ENCODE measurements around the gene PRELID3B. TPM values are rescaled to one million over a fixed set of nuclear protein-coding genes. Genes with fewer than 3 reads are reported as not detected.

The PRELID3B gene
- total and polyA plus RNA-seq, 2 of the 13 experiments (the other 11 are each of a cell fraction or from before 2014, with no cell fraction given) = 23.3 to 42.6 TPM

DNA sequence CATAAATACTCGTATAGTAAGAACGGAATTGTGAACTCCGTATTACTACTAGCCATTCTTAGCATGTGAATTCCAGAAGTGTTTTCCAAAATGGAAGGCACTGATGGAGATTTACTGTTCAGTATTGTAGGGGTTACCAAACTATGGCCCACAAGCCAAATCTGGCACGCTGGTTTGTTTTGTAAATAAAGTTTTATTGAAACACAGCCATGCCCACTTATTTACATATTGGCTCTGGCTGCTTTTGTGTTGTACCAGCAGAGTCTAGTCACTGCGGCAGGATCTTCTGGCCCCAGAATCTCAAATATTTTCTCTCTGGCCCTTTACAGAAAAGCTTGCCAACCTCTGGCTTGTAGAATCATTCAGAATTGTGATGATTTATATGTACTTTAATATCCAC is 44.3 kb upstream of the PRELID3B start:
- no peak for ATAC-seq
- intact Hi-C loops (cut with micrococcal nuclease; ENCODE audit: unreplicated experiment) = loop anchor here (10.0 kb wide), 1 partner anchor 122 kb away; no protein-coding TSS in a partner anchor
- H3K4me1 ChIP-seq (ENCODE audit: insufficient read depth, low read length) = no peaks in the 10 kb centered on the region
- ChIA-PET CTCF (ENCODE audit: low intra/inter-chr PET ratio, low total read pairs) (interaction anchor here (1.4 to 3.4 kb wide), 3 partner anchors 121 to 317 kb away, joined by 5 to 20 read pairs (median 15); no protein-coding TSS in a partner anchor), POLR2A (no interaction called here)
- H3K27me3 ChIP-seq (ENCODE audit: control insufficient read depth in 1 of 2, insufficient read depth in 2 of 2, low read length in 2 of 2) = peaks cover 5 to 26% of the 10 kb centered on the region in 2 experiments; a peak in 3 of 5 replicates
- no peak overlapping the region for H3K4me3 ChIP-seq (replicated peaks in 1 of 3; ENCODE audit: insufficient read depth in 1 of 3, low read depth in 2 of 3, low read length in 3 of 3)
- H3K9ac ChIP-seq (ENCODE audit: insufficient read depth, low read depth, low read length) = no peak overlapping the region
- FAIRE-seq = no peak
- no peaks in the 10 kb centered on the region for H4K20me1 ChIP-seq (ENCODE audit: insufficient read depth, low read length)
- H3K27ac ChIP-seq (ENCODE audit: extremely low read length, insufficient read depth, low read length) = no peak overlapping the region
- no peak overlapping the region for H3K4me2 ChIP-seq (ENCODE audit: low read depth, low read length)
- no peaks in the 10 kb centered on the region for H3K36me3 ChIP-seq (replicated peaks in 1 of 2; ENCODE audit: control insufficient read depth in 1 of 2, insufficient read depth in 2 of 2, low read length in 2 of 2)
- TF ChIP-seq NFE2L2 (IDR thresholded peaks at IDR 0.05; ENCODE audit: low read length) = no peak
- TF ChIP-seq, protein P1, sequence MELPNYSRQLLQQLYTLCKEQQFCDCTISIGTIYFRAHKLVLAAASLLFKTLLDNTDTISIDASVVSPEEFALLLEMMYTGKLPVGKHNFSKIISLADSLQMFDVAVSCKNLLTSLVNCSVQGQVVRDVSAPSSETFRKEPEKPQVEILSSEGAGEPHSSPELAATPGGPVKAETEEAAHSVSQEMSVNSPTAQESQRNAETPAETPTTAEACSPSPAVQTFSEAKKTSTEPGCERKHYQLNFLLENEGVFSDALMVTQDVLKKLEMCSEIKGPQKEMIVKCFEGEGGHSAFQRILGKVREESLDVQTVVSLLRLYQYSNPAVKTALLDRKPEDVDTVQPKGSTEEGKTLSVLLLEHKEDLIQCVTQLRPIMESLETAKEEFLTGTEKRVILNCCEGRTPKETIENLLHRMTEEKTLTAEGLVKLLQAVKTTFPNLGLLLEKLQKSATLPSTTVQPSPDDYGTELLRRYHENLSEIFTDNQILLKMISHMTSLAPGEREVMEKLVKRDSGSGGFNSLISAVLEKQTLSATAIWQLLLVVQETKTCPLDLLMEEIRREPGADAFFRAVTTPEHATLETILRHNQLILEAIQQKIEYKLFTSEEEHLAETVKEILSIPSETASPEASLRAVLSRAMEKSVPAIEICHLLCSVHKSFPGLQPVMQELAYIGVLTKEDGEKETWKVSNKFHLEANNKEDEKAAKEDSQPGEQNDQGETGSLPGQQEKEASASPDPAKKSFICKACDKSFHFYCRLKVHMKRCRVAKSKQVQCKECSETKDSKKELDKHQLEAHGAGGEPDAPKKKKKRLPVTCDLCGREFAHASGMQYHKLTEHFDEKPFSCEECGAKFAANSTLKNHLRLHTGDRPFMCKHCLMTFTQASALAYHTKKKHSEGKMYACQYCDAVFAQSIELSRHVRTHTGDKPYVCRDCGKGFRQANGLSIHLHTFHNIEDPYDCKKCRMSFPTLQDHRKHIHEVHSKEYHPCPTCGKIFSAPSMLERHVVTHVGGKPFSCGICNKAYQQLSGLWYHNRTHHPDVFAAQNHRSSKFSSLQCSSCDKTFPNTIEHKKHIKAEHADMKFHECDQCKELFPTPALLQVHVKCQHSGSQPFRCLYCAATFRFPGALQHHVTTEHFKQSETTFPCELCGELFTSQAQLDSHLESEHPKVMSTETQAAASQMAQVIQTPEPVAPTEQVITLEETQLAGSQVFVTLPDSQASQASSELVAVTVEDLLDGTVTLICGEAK (IDR thresholded peaks at IDR 0.05) = no peak
- TF ChIP-seq, protein P1 (CRISPR knock-in tag; IDR thresholded peaks at IDR 0.05) = peak; percentile 76
- no peak for DNase-seq (ENCODE audit: low spot score)
- BruUV-seq (replicated peaks) = no TSS peak
- H3K79me2 ChIP-seq (ENCODE audit: insufficient read depth, low read length) = no peaks in the 10 kb centered on the region
- WGBS (ENCODE audit: low lambda C conversion rate) = 11% methylated on average over 5 of the region's 5 CpGs
- no peak overlapping the region for H2AFZ ChIP-seq (ENCODE audit: low read length)
- in situ Hi-C loops (cut with HindIII; ENCODE audit: extremely low pct_ligation_motif_present, low pct_unique_long_range_greater_than_20kb) = loop anchor here (5.0 kb wide), 2 partner anchors 135 to 315 kb away; no protein-coding TSS in a partner anchor
- H3K9me3 ChIP-seq (ENCODE audit: low read length) = no peaks in the 10 kb centered on the region

Data from HepG2 (cell line).